H9 (cell line): ENCODE results near the gene KCNAB1. TPM values are rescaled to one million over a fixed set of nuclear protein-coding genes. Genes with fewer than 3 reads are reported as not detected.

Experiments
- DNase-seq: peaks from one replicate; pipeline ENCODE4 v3.0.0-alpha.2; 2017
- H2AFZ ChIP-seq: one replicate; pipeline ENCODE4 v1.6.1; 2013; ENCODE audit warnings: mild to moderate bottlenecking, low read length, control low read depth, moderate library complexity
- H2AK5ac ChIP-seq: 2 replicates; pipeline ENCODE4 v1.6.1; 2013; ENCODE audit warnings: low read length, control low read depth, mixed read lengths; ENCODE audit not compliant: insufficient read length
- H2BK120ac ChIP-seq: one replicate; pipeline ENCODE4 v1.6.1; 2013; ENCODE audit warnings: low read depth, mild to moderate bottlenecking, low read length, control low read depth, inconsistent platforms; ENCODE audit not compliant: poor library complexity, severe bottlenecking
- H2BK12ac ChIP-seq: 2 replicates; pipeline ENCODE4 v1.6.1; 2013; ENCODE audit warnings: low read length, control low read depth, mixed read lengths, low read depth; ENCODE audit not compliant: insufficient read length
- H2BK15ac ChIP-seq: 2 replicates; pipeline ENCODE4 v1.6.1; 2013; ENCODE audit warnings: low read depth, low read length, control low read depth
- H2BK20ac ChIP-seq: one replicate; pipeline ENCODE4 v1.6.1; 2013; ENCODE audit warnings: low read depth, mild to moderate bottlenecking, low read length, control low read depth, inconsistent platforms; ENCODE audit not compliant: poor library complexity, severe bottlenecking
- H2BK5ac ChIP-seq: 2 replicates; pipeline ENCODE4 v1.6.1; 2013; ENCODE audit warnings: low read length, control low read depth, mixed read lengths; ENCODE audit not compliant: insufficient read length
- H3K14ac ChIP-seq: 2 replicates; pipeline ENCODE4 v1.6.1; 2013; ENCODE audit warnings: low read length, control low read depth; ENCODE audit not compliant: insufficient read depth
- H3K18ac ChIP-seq: 2 replicates; pipeline ENCODE4 v1.6.1; 2013; ENCODE audit warnings: low read depth, mild to moderate bottlenecking, mixed read lengths, low read length, control low read depth; ENCODE audit not compliant: insufficient read length
- H3K23ac ChIP-seq: 2 replicates; pipeline ENCODE4 v1.6.1; 2013; ENCODE audit warnings: low read length, control low read depth, mixed read lengths, low read depth; ENCODE audit not compliant: insufficient read length
- H3K23me2 ChIP-seq: 2 replicates; pipeline ENCODE4 v1.6.1; 2013; ENCODE audit warnings: low read depth, mild to moderate bottlenecking, mixed read lengths, low read length, control low read depth; ENCODE audit not compliant: insufficient read length, poor library complexity, severe bottlenecking
- H3K27ac ChIP-seq: 2 replicates; pipeline ENCODE4 v1.5.1; 2013; ENCODE audit warnings: low read length, control low read depth, mixed read lengths, low read depth; ENCODE audit not compliant: insufficient read length
- H3K27me3 ChIP-seq: 2 replicates; pipeline ENCODE4 v1.6.1; 2013; ENCODE audit warnings: low read length, control low read depth, inconsistent platforms; ENCODE audit not compliant: insufficient read depth
- H3K4ac ChIP-seq: 2 replicates; pipeline ENCODE4 v1.6.1; 2013; ENCODE audit warnings: low read depth, mild to moderate bottlenecking, control low read depth, inconsistent platforms, low read length, moderate library complexity
- H3K4me1 ChIP-seq: 2 replicates; pipeline ENCODE4 v1.6.1; 2013; ENCODE audit warnings: low read length, control low read depth, inconsistent platforms; ENCODE audit not compliant: insufficient read depth
- H3K4me2 ChIP-seq: 2 replicates; pipeline ENCODE4 v1.6.1; 2013; ENCODE audit warnings: low read length, control low read depth, mixed read lengths; ENCODE audit not compliant: insufficient read length, insufficient read depth
- H3K56ac ChIP-seq: 2 replicates; pipeline ENCODE4 v1.6.1; 2013; ENCODE audit warnings: low read depth, mild to moderate bottlenecking, mixed read lengths, low read length, control low read depth; ENCODE audit not compliant: insufficient read length
- H3K79me1 ChIP-seq: 2 replicates; pipeline ENCODE4 v1.6.1; 2013; ENCODE audit warnings: low read depth, mild to moderate bottlenecking, moderate library complexity, low read length, control low read depth, inconsistent platforms; ENCODE audit not compliant: insufficient read depth, poor library complexity, severe bottlenecking
- H3K79me2 ChIP-seq: 2 replicates; pipeline ENCODE4 v1.6.1; 2013; ENCODE audit warnings: low read length, control low read depth, inconsistent platforms; ENCODE audit not compliant: insufficient read depth
- H3K9ac ChIP-seq: 2 replicates; pipeline ENCODE4 v1.6.1; 2013; ENCODE audit warnings: low read length, control low read depth, mixed read lengths; ENCODE audit not compliant: insufficient read length; ENCODE audit errors: extremely low read depth
- H3K9me3 ChIP-seq: one replicate; pipeline ENCODE4 v1.6.1; 2013; ENCODE audit warnings: low read depth, low read length, inconsistent platforms; ENCODE audit not compliant: control insufficient read depth
- H3T11ph ChIP-seq: one replicate; pipeline ENCODE4 v1.6.1; 2013; ENCODE audit warnings: mild to moderate bottlenecking, low read length, control low read depth, inconsistent platforms
- H4K20me1 ChIP-seq: one replicate; pipeline ENCODE4 v1.6.1; 2013; ENCODE audit not compliant: control insufficient read depth, insufficient read length, insufficient read depth
- H4K5ac ChIP-seq: 2 replicates; pipeline ENCODE4 v1.6.1; 2013; ENCODE audit warnings: low read depth, mild to moderate bottlenecking, mixed read lengths, low read length, control low read depth; ENCODE audit not compliant: insufficient read length
- H4K8ac ChIP-seq: replicated peaks from 2 replicates; pipeline ENCODE4 v1.6.1; 2013; ENCODE audit warnings: low read length, control low read depth, mixed read lengths, low read depth; ENCODE audit not compliant: insufficient read length
- H4K91ac ChIP-seq: 2 replicates; pipeline ENCODE4 v1.6.1; 2013; ENCODE audit warnings: low read depth, mild to moderate bottlenecking, moderate library complexity, mixed read lengths, low read length, control low read depth; ENCODE audit not compliant: insufficient read length
- H3K27ac Mint-ChIP-seq, 3 experiments: 2 replicates in 2 of 3; 3 replicates in 1 of 3; pipeline ENCODE4 v1.8.0; 2020 to 2021; ENCODE audit warnings: mixed read lengths in 3 of 3, mild to moderate bottlenecking in 1 of 3, moderate library complexity in 1 of 3
- H3K27me3 Mint-ChIP-seq: 2 replicates; pipeline ENCODE4 v1.8.0; 2021; ENCODE audit warnings: low read depth, mild to moderate bottlenecking, moderate library complexity, mixed read lengths
- H3K36me3 Mint-ChIP-seq, 3 experiments: 2 replicates in 2 of 3; 3 replicates in 1 of 3; pipeline ENCODE4 v1.8.0; 2020 to 2021; ENCODE audit warnings: low read depth in 3 of 3, mixed read lengths in 3 of 3; ENCODE audit not compliant: insufficient read depth in 1 of 3
- H3K4me1 Mint-ChIP-seq, 2 experiments: 2 replicates each; pipeline ENCODE4 v1.8.0; 2020; ENCODE audit warnings: mixed read lengths in 2 of 2
- H3K4me3 Mint-ChIP-seq, 2 experiments: 2 replicates in 1 of 2; 3 replicates in 1 of 2; pipeline ENCODE4 v1.8.0; 2020 to 2021; ENCODE audit warnings: mild to moderate bottlenecking in 2 of 2, mixed read lengths in 2 of 2, moderate library complexity in 1 of 2
- H3K9me3 Mint-ChIP-seq, 2 experiments: 2 replicates in 1 of 2; 3 replicates in 1 of 2; pipeline ENCODE4 v1.8.0; 2020; ENCODE audit warnings: mild to moderate bottlenecking in 2 of 2, mixed read lengths in 2 of 2, moderate library complexity in 1 of 2
- total RNA-seq: library from RNA; stranded (reverse); gene quantifications from 2 replicates; pipeline ENCODE4 v1.2.1, GENCODE V29; 2021
- TF ChIP-seq, protein P1 (sequence below): fragments of 200-600 bp; sonication (generic); conservative IDR thresholded peaks from 3 replicates; pipeline ENCODE4 v1.8.0; 2021; ENCODE audit warnings: antibody characterized with exemption, mild to moderate bottlenecking

KCNAB1 gene
- total RNA-seq, 1 experiment from 2014 or later, result 3.7 TPM

DNA sequence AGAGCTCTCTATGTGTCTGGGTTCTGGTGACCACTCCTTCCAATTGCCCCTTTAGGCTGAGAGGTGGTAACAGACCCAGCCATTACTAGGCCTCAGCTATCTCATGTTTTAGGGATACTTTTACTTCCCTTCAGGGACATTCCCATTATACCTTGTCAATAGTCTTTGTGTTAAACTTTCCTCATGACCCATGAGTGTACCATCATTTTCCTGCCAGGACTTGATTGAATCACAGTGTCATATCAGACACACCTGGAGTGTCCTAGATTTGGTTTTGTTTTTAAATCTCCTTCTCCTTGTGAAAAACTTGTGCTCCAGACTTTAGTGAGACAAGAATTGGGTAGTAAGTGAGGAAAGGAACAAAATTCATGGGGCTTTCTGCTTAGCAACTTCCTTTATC, 136.6 kb downstream of the KCNAB1 start:
- Mint-ChIP-seq H3K4me3 (no peak overlapping the region), H3K27me3 (peaks cover 1% of the 10 kb centered on the region; the same call in 1 of the 2 replicates), H3K36me3 (no peaks in the 10 kb centered on the region), H3K27ac (peak overlapping the region in 1 of 3 experiments; percentile 56; a peak in 1 of 7 replicates), H3K9me3 (no peaks in the 10 kb centered on the region), H3K4me1 (peaks cover 8 to 10% of the 10 kb centered on the region in 2 experiments)
- no peak overlapping the region for H3K9ac ChIP-seq
- H2BK15ac ChIP-seq, result no peak overlapping the region
- no peak overlapping the region for H3K27ac ChIP-seq
- no peak overlapping the region for H3K14ac ChIP-seq
- no peaks in the 10 kb centered on the region for H4K20me1 ChIP-seq
- no peak overlapping the region for H3K56ac ChIP-seq
- no peak overlapping the region for H2BK20ac ChIP-seq
- no peak for DNase-seq
- H3T11ph ChIP-seq, result no peak overlapping the region
- no peak overlapping the region for H2BK5ac ChIP-seq
- no peak overlapping the region for H2BK12ac ChIP-seq
- TF ChIP-seq, protein P1, sequence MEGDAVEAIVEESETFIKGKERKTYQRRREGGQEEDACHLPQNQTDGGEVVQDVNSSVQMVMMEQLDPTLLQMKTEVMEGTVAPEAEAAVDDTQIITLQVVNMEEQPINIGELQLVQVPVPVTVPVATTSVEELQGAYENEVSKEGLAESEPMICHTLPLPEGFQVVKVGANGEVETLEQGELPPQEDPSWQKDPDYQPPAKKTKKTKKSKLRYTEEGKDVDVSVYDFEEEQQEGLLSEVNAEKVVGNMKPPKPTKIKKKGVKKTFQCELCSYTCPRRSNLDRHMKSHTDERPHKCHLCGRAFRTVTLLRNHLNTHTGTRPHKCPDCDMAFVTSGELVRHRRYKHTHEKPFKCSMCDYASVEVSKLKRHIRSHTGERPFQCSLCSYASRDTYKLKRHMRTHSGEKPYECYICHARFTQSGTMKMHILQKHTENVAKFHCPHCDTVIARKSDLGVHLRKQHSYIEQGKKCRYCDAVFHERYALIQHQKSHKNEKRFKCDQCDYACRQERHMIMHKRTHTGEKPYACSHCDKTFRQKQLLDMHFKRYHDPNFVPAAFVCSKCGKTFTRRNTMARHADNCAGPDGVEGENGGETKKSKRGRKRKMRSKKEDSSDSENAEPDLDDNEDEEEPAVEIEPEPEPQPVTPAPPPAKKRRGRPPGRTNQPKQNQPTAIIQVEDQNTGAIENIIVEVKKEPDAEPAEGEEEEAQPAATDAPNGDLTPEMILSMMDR, result no peak
- no peak overlapping the region for H2AFZ ChIP-seq
- H2AK5ac ChIP-seq, result no peak overlapping the region
- no peak overlapping the region for H4K5ac ChIP-seq
- H3K23ac ChIP-seq, result no peak overlapping the region
- no peaks in the 10 kb centered on the region for H3K79me2 ChIP-seq
- no peak overlapping the region for H3K4me2 ChIP-seq
- H4K8ac ChIP-seq, result no peak overlapping the region
- no peaks in the 10 kb centered on the region for H3K23me2 ChIP-seq
- no peak overlapping the region for H3K18ac ChIP-seq
- H3K27me3 ChIP-seq, result no peaks in the 10 kb centered on the region
- H3K79me1 ChIP-seq, result no peaks in the 10 kb centered on the region
- no peak overlapping the region for H3K4ac ChIP-seq
- no peaks in the 10 kb centered on the region for H3K4me1 ChIP-seq
- no peaks in the 10 kb centered on the region for H3K9me3 ChIP-seq
- H4K91ac ChIP-seq, result no peak overlapping the region
- no peak overlapping the region for H2BK120ac ChIP-seq
